Loucy (cell line): Measurements from ENCODE around the gene ASIC2.

Source experiments
- H2AFZ ChIP-seq: fragments of 200-600 bp; sonication (generic); 2 replicates; pipeline ENCODE4 v1.6.0; 2016; ENCODE audit warnings: antibody characterized with exemption, mild to moderate bottlenecking, low read length, moderate library complexity
- H3F3A ChIP-seq: fragments of 200-600 bp; 2 replicates; pipeline ENCODE4 v1.6.0; 2016; ENCODE audit warnings: antibody characterized with exemption, low read depth, mild to moderate bottlenecking
- H3K27me3 ChIP-seq: fragments of 200-600 bp; sonication (generic); 2 replicates; pipeline ENCODE4 v1.6.1; 2014; ENCODE audit warnings: low read length, mild to moderate bottlenecking; ENCODE audit not compliant: insufficient read depth, poor library complexity, severe bottlenecking
- H3K36me3 ChIP-seq: fragments of 200-600 bp; sonication (generic); 2 replicates; pipeline ENCODE4 v1.6.1; 2016; ENCODE audit warnings: low read length; ENCODE audit not compliant: insufficient read depth
- H3K4me1 ChIP-seq: fragments of 200-600 bp; sonication (generic); 2 replicates; pipeline ENCODE4 v1.5.1; 2014; ENCODE audit warnings: low read length, mild to moderate bottlenecking; ENCODE audit not compliant: insufficient read depth, poor library complexity, severe bottlenecking
- H3K4me2 ChIP-seq: fragments of 200-600 bp; sonication (generic); 2 replicates; pipeline ENCODE4 v1.6.0; 2014; ENCODE audit warnings: antibody characterized with exemption, low read length, low read depth, mild to moderate bottlenecking; ENCODE audit not compliant: poor library complexity, severe bottlenecking
- H3K4me3 ChIP-seq: fragments of 200-600 bp; sonication (generic); 2 replicates; pipeline ENCODE4 v1.5.1; 2014; ENCODE audit warnings: low read length, mild to moderate bottlenecking, mixed read lengths; ENCODE audit not compliant: poor library complexity, severe bottlenecking
- H3K79me2 ChIP-seq: fragments of 200-600 bp; sonication (generic); 2 replicates; pipeline ENCODE4 v1.6.1; 2014; ENCODE audit warnings: low read length; ENCODE audit not compliant: insufficient read depth
- H3K9ac ChIP-seq: fragments of 200-600 bp; sonication (generic); 2 replicates; pipeline ENCODE4 v1.6.0; 2014; ENCODE audit warnings: mild to moderate bottlenecking, low read depth, low read length, moderate library complexity; ENCODE audit not compliant: poor library complexity, severe bottlenecking
- H3K9me2 ChIP-seq: fragments of 200-600 bp; sonication (generic); replicated peaks from 2 replicates; pipeline ENCODE4 v1.6.1; 2016; ENCODE audit warnings: low read depth, low read length, mixed read lengths
- H3K9me3 ChIP-seq: fragments of 200-600 bp; sonication (generic); 2 replicates; pipeline ENCODE4 v1.6.1; 2014; ENCODE audit warnings: mild to moderate bottlenecking, antibody characterized with exemption, low read length, low read depth; ENCODE audit not compliant: insufficient read depth
- H4K20me1 ChIP-seq: fragments of 200-600 bp; sonication (generic); 2 replicates; pipeline ENCODE4 v1.6.0; 2014; ENCODE audit warnings: antibody characterized with exemption, low read length, mild to moderate bottlenecking; ENCODE audit not compliant: insufficient read depth, poor library complexity, severe bottlenecking
- EZH2phosphoT487 ChIP-seq: fragments of 200-600 bp; IDR thresholded peaks from 2 replicates; pipeline ENCODE4 v1.6.1; 2018; ENCODE audit warnings: antibody characterized with exemption, mild to moderate bottlenecking, moderate library complexity, borderline replicate concordance
- TF ChIP-seq, protein P1 (sequence below): fragments of 200-600 bp; sonication (generic); conservative IDR thresholded peaks from 2 replicates; pipeline ENCODE4 v1.5.1; 2014; ENCODE audit warnings: mild to moderate bottlenecking, antibody characterized with exemption, low read length

ASIC2 gene

DNA sequence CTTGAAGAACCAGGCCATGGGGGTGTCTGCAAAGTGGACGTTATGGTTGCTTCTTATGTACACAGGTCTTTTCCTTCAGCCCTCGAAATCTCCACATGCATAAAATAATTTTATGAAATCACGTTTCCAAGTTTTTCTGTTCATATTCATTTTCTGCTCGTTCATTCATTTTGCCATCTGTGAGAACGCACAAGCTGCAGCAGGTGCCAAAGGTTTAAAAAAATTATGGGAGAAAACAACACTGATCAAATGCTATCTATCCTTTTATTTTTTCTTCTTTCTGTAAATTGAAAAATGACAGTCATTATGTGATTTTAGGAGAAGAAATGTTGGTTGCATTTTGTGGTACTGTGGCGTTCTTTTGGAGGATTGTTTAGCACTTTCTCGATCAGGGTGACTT, 285.9 kb downstream of the ASIC2 start:
- Histone ChIP-seq H3K4me2 (no peak overlapping the region), H3K4me1 (no peaks in the 10 kb centered on the region), H3K27me3 (no peaks in the 10 kb centered on the region), H3K9ac (no peak overlapping the region), H4K20me1 (no peaks in the 10 kb centered on the region), H2AFZ (no peak overlapping the region), H3K9me3 (peaks cover 2% of the 10 kb centered on the region; the same call in 1 of the 2 replicates), H3F3A (no peaks in the 10 kb centered on the region), H3K79me2 (no peaks in the 10 kb centered on the region), H3K36me3 (no peaks in the 10 kb centered on the region), H3K9me2 (no peaks in the 10 kb centered on the region), H3K4me3 (no peak overlapping the region)
- TF ChIP-seq, protein P1, sequence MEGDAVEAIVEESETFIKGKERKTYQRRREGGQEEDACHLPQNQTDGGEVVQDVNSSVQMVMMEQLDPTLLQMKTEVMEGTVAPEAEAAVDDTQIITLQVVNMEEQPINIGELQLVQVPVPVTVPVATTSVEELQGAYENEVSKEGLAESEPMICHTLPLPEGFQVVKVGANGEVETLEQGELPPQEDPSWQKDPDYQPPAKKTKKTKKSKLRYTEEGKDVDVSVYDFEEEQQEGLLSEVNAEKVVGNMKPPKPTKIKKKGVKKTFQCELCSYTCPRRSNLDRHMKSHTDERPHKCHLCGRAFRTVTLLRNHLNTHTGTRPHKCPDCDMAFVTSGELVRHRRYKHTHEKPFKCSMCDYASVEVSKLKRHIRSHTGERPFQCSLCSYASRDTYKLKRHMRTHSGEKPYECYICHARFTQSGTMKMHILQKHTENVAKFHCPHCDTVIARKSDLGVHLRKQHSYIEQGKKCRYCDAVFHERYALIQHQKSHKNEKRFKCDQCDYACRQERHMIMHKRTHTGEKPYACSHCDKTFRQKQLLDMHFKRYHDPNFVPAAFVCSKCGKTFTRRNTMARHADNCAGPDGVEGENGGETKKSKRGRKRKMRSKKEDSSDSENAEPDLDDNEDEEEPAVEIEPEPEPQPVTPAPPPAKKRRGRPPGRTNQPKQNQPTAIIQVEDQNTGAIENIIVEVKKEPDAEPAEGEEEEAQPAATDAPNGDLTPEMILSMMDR, result no peak
- TF ChIP-seq EZH2phosphoT487, result no peak

GRCh38 chr17:33002246-33002645, 290.8 kb downstream of the ASIC2 start:
- Histone ChIP-seq H2AFZ (no peak overlapping the region), H3K9ac (no peak overlapping the region), H4K20me1 (no peaks in the 10 kb centered on the region), H3K27me3 (no peaks in the 10 kb centered on the region), H3K36me3 (no peaks in the 10 kb centered on the region), H3K9me3 (no peaks in the 10 kb centered on the region), H3K79me2 (no peaks in the 10 kb centered on the region), H3F3A (no peaks in the 10 kb centered on the region), H3K4me1 (no peaks in the 10 kb centered on the region), H3K4me3 (no peak overlapping the region), H3K4me2 (no peak overlapping the region), H3K9me2 (no peaks in the 10 kb centered on the region)
- TF ChIP-seq, protein P1, result no peak
- no peak for TF ChIP-seq EZH2phosphoT487

- H3K79me2 ChIP-seq, result no peaks in the 10 kb centered on the region
- TF ChIP-seq EZH2phosphoT487, result no peak
- TF ChIP-seq, protein P1, result no peak
- H3K9me2 ChIP-seq, result no peaks in the 10 kb centered on the region
- H4K20me1 ChIP-seq, result no peaks in the 10 kb centered on the region
- no peak overlapping the region for H3K9ac ChIP-seq
- H2AFZ ChIP-seq, result no peak overlapping the region
- no peak overlapping the region for H3K4me2 ChIP-seq
- H3K9me3 ChIP-seq, result no peaks in the 10 kb centered on the region
- H3K36me3 ChIP-seq, result no peaks in the 10 kb centered on the region
- no peaks in the 10 kb centered on the region for H3K4me1 ChIP-seq
- H3K4me3 ChIP-seq, result no peak overlapping the region
- H3K27me3 ChIP-seq, result no peaks in the 10 kb centered on the region
- no peaks in the 10 kb centered on the region for H3F3A ChIP-seq
Observed at GRCh38 chr17:32998887-32999228, 294.2 kb downstream of the ASIC2 start.
